Measurements from ENCODE around the gene SETDB2.

The SETDB2 gene

DNA sequence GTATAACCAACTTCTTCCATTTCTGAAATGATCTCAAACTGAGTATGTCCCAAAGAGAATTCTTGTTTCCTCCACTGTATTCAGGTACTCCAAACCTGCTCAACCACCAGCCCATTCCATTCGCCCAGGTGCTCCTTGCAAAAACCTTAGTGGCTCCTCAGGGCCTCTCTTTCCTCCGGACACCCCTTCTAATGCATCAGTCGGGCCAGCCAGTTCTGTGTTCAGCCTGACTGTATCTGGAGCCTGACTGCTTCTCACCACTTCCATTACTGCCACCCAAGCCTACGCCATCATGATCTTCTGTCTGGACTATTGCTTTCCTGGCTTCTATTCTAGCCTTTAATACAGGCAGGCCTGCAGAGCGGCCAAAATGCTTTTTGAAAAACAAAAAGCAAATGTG, 53.2 kb downstream of the SETDB2 start:
- no peak for TF ChIP-seq JUND (IDR thresholded peaks at IDR 0.05; ENCODE audit: low read depth)
- in situ Hi-C loops (cut with HindIII; ENCODE audit: low pct_unique_long_range_greater_than_20kb, low sequenced_read_pairs) = no loop called here

DNA sequence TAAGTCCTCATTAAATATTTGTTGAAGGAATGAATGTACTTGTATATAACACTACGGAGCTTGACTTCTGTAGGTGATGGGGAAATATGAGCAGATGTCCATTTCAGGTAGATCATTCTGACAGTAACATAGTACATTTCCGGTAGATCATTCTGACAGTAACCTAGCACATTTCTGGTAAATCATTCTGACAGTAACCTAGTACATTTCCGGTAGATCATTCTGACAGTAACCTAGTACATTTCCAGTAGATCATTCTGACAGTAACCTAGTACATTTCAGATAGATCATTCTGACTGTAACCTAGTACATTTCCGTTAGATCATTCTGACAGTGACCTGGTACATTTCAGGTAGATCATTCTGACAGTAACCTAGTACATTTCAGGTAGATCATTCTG, 54.1 kb downstream of the SETDB2 start:
- in situ Hi-C loops (cut with HindIII; ENCODE audit: low pct_unique_long_range_greater_than_20kb, low sequenced_read_pairs) = no loop called here
- DNase-seq (ENCODE audit: low read depth in 1 of 2, low spot score in 1 of 2) = no peak
- no peak for TF ChIP-seq JUND (IDR thresholded peaks at IDR 0.05; ENCODE audit: low read depth)

More for the DNA sequence above, 53.2 kb downstream of the SETDB2 start:
- no peak for DNase-seq (ENCODE audit: low read depth in 1 of 2, low spot score in 1 of 2)

- TF ChIP-seq JUND (IDR thresholded peaks at IDR 0.05; ENCODE audit: low read depth) = no peak
- no peak for DNase-seq (ENCODE audit: low read depth in 1 of 2, low spot score in 1 of 2)
- in situ Hi-C loops (cut with HindIII; ENCODE audit: low pct_unique_long_range_greater_than_20kb, low sequenced_read_pairs) = no loop called here
Observed at GRCh38 chr13:49499889-49500660, 56.0 kb downstream of the SETDB2 start.

DNA sequence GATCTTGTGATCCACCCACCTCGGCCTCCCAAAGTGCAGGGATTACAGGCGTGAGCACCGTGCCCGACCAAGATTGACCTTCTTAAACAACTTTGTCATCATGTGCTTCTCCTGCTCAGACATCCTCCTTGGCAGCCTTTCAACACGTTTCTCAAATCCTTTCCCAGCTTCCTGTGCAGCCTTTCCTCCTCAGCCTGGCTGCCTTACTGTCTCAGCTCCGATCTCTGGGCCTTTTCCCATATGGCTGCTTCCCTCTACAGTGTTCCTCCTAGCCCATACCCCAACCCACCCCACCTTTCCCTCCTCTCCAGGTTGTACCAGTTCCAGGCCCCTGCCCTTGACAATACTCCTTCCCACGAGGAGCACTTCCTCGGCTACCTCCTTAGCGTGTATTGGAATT, 58.9 kb downstream of the SETDB2 start:
- in situ Hi-C loops (cut with HindIII; ENCODE audit: low pct_unique_long_range_greater_than_20kb, low sequenced_read_pairs) = no loop called here
- no peak for TF ChIP-seq JUND (IDR thresholded peaks at IDR 0.05; ENCODE audit: low read depth)
- DNase-seq (ENCODE audit: low read depth in 1 of 2, low spot score in 1 of 2) = no peak

- no peak for DNase-seq (ENCODE audit: low read depth in 1 of 2, low spot score in 1 of 2)
- TF ChIP-seq JUND (IDR thresholded peaks at IDR 0.05; ENCODE audit: low read depth) = no peak
- in situ Hi-C loops (cut with HindIII; ENCODE audit: low pct_unique_long_range_greater_than_20kb, low sequenced_read_pairs) = no loop called here
Observed at GRCh38 chr13:49503951-49504350, 59.9 kb downstream of the SETDB2 start.

DNA sequence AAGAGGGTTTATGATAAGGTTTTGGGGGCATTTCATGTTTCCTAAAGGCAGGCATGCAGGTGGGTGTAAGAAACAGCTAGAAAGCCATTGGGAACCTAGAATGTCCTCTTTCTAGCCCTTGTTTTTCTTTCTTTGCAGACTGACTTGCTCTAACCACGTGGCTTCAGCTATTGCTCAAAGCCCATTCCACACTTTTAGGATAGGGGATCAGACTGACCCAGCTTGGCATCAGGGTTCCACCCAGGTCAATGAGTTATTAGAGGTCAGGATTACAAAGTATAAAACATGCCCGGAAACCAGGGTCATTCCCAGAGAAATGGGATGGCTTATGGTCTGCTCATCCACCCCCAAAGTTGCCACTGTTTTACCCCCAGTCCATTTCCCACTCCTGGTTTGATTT, 68.5 kb downstream of the SETDB2 start:
- no peak for TF ChIP-seq JUND (IDR thresholded peaks at IDR 0.05; ENCODE audit: low read depth)
- in situ Hi-C loops (cut with HindIII; ENCODE audit: low pct_unique_long_range_greater_than_20kb, low sequenced_read_pairs) = no loop called here
- no peak for DNase-seq (ENCODE audit: low read depth in 1 of 2, low spot score in 1 of 2)

- no peak for DNase-seq (ENCODE audit: low read depth in 1 of 2, low spot score in 1 of 2)
- no peak for TF ChIP-seq JUND (IDR thresholded peaks at IDR 0.05; ENCODE audit: low read depth)
- in situ Hi-C loops (cut with HindIII; ENCODE audit: low pct_unique_long_range_greater_than_20kb, low sequenced_read_pairs) = no loop called here
Observed at GRCh38 chr13:49516467-49516866, 72.4 kb downstream of the SETDB2 start.

DNA sequence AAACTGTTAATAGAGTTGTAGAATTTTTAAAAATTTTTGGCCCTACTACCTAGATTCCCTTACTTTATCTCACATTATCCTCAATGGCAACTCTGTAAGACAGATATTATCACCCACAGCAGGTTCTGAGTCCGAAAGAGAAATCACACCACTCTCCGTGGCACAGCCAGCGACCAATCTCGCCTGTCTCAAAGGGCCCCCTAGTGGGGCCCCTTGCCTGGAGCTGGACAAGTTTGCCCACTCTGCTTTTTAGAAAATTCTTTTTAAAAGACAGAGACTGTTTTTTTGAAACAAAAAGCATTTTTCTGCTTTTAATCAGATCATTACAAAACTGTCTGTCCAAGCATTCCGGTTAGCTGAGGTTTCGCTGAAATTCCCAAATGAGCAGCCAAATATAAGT, 73.4 kb downstream of the SETDB2 start:
- DNase-seq (ENCODE audit: low read depth in 1 of 2, low spot score in 1 of 2) = no peak
- in situ Hi-C loops (cut with HindIII; ENCODE audit: low pct_unique_long_range_greater_than_20kb, low sequenced_read_pairs) = no loop called here

GRCh38 chr13:49521224-49521623, 77.2 kb downstream of the SETDB2 start:
- in situ Hi-C loops (cut with HindIII; ENCODE audit: low pct_unique_long_range_greater_than_20kb, low sequenced_read_pairs) = no loop called here
- DNase-seq (ENCODE audit: low read depth in 1 of 2, low spot score in 1 of 2) = no peak
- TF ChIP-seq JUND (IDR thresholded peaks at IDR 0.05; ENCODE audit: low read depth) = no peak

More for the DNA sequence above, 73.4 kb downstream of the SETDB2 start:
- no peak for TF ChIP-seq JUND (IDR thresholded peaks at IDR 0.05; ENCODE audit: low read depth)

DNA sequence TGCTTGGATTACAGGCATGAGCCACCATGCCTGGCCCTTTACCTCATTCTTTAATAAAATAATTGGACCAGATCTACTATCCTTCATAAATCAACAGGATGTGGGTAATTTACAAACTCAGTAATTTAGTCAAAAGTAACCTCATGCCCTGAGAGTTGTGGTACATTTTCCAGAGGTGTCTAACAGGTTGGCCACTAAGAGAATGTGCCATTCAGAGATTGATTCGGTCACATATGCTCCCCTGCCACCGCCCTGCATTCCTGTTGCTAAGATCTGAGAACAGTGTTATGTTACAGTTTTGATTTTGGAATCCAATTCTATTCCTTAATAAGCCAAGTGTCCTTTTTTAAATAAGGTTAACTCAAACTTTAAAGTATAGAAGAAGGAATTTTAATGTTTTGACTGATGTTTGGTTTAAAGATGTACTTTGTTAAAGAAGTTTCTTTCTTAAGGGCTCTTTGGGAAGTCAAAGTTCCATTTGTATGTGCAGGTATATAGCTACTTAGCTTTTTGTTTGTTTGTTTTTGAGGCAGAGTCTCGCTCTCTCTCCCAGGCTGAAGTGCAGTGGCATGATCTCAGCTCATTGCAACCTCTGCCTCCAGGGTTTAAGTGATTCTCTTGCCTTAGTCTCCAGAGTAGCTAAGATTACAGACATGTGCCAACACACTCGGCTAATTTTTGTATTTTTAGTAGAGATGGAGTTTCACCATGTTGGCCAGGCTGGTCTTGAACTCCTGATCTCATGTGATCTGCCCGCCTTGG, 80.8 kb downstream of the SETDB2 start:
- in situ Hi-C loops (cut with HindIII; ENCODE audit: low pct_unique_long_range_greater_than_20kb, low sequenced_read_pairs) = no loop called here
- no peak for TF ChIP-seq JUND (IDR thresholded peaks at IDR 0.05; ENCODE audit: low read depth)
- no peak for DNase-seq (ENCODE audit: low read depth in 1 of 2, low spot score in 1 of 2)

DNA sequence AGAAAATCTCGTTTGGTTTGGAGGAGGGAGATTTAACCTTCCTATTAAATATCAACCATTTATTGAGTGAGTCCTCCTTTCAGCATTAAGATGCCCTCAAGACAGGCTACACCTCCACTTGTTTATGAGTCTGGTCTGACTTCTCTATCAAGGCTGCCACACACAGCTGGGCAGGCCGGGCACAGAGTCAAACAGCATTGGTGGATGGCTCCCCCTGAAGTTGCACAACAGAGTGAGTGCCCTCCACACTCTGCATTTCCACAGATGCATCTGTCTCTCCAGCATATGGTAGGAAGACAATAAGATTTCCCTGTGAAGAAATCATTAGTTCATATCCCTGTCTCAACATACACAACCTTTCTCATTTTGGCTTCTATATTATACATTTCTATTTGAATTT, 83.0 kb downstream of the SETDB2 start:
- in situ Hi-C loops (cut with HindIII; ENCODE audit: low pct_unique_long_range_greater_than_20kb, low sequenced_read_pairs) = no loop called here
- no peak for TF ChIP-seq JUND (IDR thresholded peaks at IDR 0.05; ENCODE audit: low read depth)
- no peak for DNase-seq (ENCODE audit: low read depth in 1 of 2, low spot score in 1 of 2)

DNA sequence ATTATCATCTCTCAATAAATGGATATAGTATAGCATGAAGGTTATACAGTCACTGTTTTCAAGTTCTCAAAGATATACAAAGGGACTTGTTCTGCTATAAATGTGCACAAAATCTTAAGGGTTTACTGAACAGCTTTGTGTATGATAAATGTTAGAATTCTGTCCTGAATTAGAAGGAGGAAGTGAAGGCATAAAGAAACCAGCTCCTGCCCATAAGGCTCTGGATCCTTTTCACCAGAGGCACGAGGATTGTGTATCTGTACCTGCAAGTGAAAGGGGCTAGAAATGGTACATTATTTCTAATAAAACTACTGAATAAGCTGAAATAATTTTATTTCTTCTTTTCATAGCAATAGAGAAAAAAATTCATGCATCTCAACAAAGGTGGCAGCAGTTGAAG, 84.1 kb downstream of the SETDB2 start:
- TF ChIP-seq JUND (IDR thresholded peaks at IDR 0.05; ENCODE audit: low read depth) = no peak
- in situ Hi-C loops (cut with HindIII; ENCODE audit: low pct_unique_long_range_greater_than_20kb, low sequenced_read_pairs) = no loop called here
- DNase-seq (ENCODE audit: low read depth in 1 of 2, low spot score in 1 of 2) = no peak

- DNase-seq (ENCODE audit: low read depth in 1 of 2, low spot score in 1 of 2) = no peak
- in situ Hi-C loops (cut with HindIII; ENCODE audit: low pct_unique_long_range_greater_than_20kb, low sequenced_read_pairs) = no loop called here
- no peak for TF ChIP-seq JUND (IDR thresholded peaks at IDR 0.05; ENCODE audit: low read depth)
Observed at GRCh38 chr13:49530457-49530856, 86.4 kb downstream of the SETDB2 start.
